Sigmoid colon (tissue), 7 donors: ENCODE results near the gene P2RY12. TPM values are rescaled to one million over a fixed set of nuclear protein-coding genes. Genes with fewer than 3 reads are reported as not detected.

ENCODE experiments used
- DNase-seq: peaks from one replicate; pipeline ENCODE4 v3.0.0-alpha.2; 2019
- H3K27ac ChIP-seq, 4 donors: fragments of 200-600 bp; sonication (generic); one replicate each; pipeline ENCODE4 v1.5.1; 2016 to 2019; ENCODE audit warnings: mild to moderate bottlenecking in 1 of 4
- H3K27me3 ChIP-seq, 3 donors: fragments of 200-600 bp; sonication (generic); one replicate each; pipeline ENCODE4 v1.5.1; 2019; ENCODE audit warnings: mild to moderate bottlenecking in 1 of 3
- H3K36me3 ChIP-seq, 4 donors: fragments of 200-600 bp; sonication (generic); one replicate each; pipeline ENCODE4 v1.5.1; 2016 to 2019
- H3K4me1 ChIP-seq, 4 donors: fragments of 200-600 bp; sonication (generic); one replicate each; pipeline ENCODE4 v1.5.1; 2017 to 2019
- H3K4me3 ChIP-seq, 4 donors: fragments of 200-600 bp; sonication (generic); one replicate each; pipeline ENCODE4 v1.5.1; 2017 to 2019; ENCODE audit warnings: mild to moderate bottlenecking in 2 of 4, moderate library complexity in 1 of 4
- H3K9me3 ChIP-seq, 4 donors: fragments of 200-600 bp in 3 of 4; sonication (generic) in 3 of 4; one replicate each; pipeline versions ENCODE4 v1.5.1 to v1.6.1; 2013 to 2019
- CTCF ChIP-seq, 4 experiments: fragments of 450-650 bp in 3 of 4; fragments of 200-600 bp in 1 of 4; IDR thresholded peaks; one replicate each; pipeline ENCODE4 v1.5.1; 2016 to 2019; ENCODE audit warnings: antibody characterized with exemption in 4 of 4, mild to moderate bottlenecking in 3 of 4, moderate library complexity in 2 of 4
- EP300 ChIP-seq, 4 donors: sonication (generic); formaldehyde crosslinking; IDR thresholded peaks; one replicate each; pipeline ENCODE4 v1.6.1; 2017; ENCODE audit warnings: antibody characterized with exemption in 4 of 4
- POLR2A ChIP-seq, 2 donors: fragments of 450-650 bp; IDR thresholded peaks; one replicate each; pipeline ENCODE4 v1.6.1; 2016; ENCODE audit warnings: antibody characterized with exemption in 2 of 2, mild to moderate bottlenecking in 2 of 2, moderate library complexity in 2 of 2
- POLR2AphosphoS5 ChIP-seq, 4 donors: sonication (generic); formaldehyde crosslinking; IDR thresholded peaks; one replicate each; pipeline ENCODE4 v1.6.1; 2017; ENCODE audit warnings: antibody characterized with exemption in 4 of 4
- WGBS, 2 donors: extraction: QIAGEN DNeasy Blood & Tissue Kit; methylation state at CpG; one replicate each; pipeline ENCODE4 v1.1.7; 2013; 5-methylcytosine and 5-hydroxymethylcytosine counted together
- intact Hi-C: fragments of 100-400 bp; cut with DNase I; formaldehyde crosslinking; loops from one replicate; pipeline ENCODE4 v1.15.1; 2023
- polyA plus RNA-seq, 3 donors: library from polyadenylated mRNA; stranded (reverse); fragments of 200-250 nt; gene quantifications; one replicate each; pipeline ENCODE4 v1.2.3, GENCODE V29; 2013
- total RNA-seq, 4 donors: library from RNA; depleted of rRNA; stranded (reverse); fragments of >200 nt; gene quantifications; one replicate each; pipeline ENCODE4 v1.1.0, GENCODE V29; 2016
- donor health status: healthy with polysubstance abuse.
- donor health status: Bipolar disorder and iron deficiency.
- donor health status: healthy.

P2RY12 gene
- total and polyA plus RNA-seq, 7 donors: 0.60 to 9.3 (median 2.1) TPM

GRCh38 chr3:151314137-151314536, 70.4 kb downstream of the P2RY12 start:
- no peaks in the 10 kb centered on the region for H3K36me3 ChIP-seq
- H3K4me3 ChIP-seq: no peak overlapping the region
- H3K27me3 ChIP-seq: no peaks in the 10 kb centered on the region
- no peaks in the 10 kb centered on the region for H3K4me1 ChIP-seq
- DNase-seq: no peak
- intact Hi-C loops: no loop called here
- WGBS, 2 donors: 72 to 93% methylated on average over 2 of the region's 2 CpGs
- no peak overlapping the region for H3K27ac ChIP-seq
- H3K9me3 ChIP-seq: no peaks in the 10 kb centered on the region
- no peak for TF ChIP-seq CTCF (IDR thresholded peaks at IDR 0.05)
- TF ChIP-seq POLR2AphosphoS5 (IDR thresholded peaks at IDR 0.05): no peak
- TF ChIP-seq POLR2A (IDR thresholded peaks at IDR 0.05): no peak
- TF ChIP-seq EP300 (IDR thresholded peaks at IDR 0.05): no peak

DNA sequence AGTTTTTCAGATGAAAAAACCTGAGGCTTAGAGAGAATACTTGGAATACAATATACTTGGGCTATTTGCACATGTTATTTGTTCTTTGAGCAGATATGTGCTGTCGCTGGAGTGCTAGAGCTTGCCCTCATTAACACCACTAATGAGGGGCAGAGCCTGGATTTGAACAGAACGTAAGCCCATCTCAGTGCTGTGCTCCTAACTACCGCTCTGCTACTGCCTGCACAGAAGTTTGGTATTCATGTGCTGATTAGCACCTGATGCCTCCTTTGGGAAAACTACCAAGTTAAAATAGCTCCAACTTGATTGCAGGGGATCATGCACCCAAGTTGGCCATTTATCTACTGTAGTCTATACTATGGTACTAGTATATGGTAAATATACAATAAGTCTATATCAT, 71.6 kb downstream of the P2RY12 start:
- TF ChIP-seq CTCF (IDR thresholded peaks at IDR 0.05) (no peak), EP300 (IDR thresholded peaks at IDR 0.05) (no peak), POLR2A (IDR thresholded peaks at IDR 0.05) (no peak), POLR2AphosphoS5 (IDR thresholded peaks at IDR 0.05) (no peak)
- Histone ChIP-seq H3K4me3 (no peak overlapping the region), H3K27ac (no peak overlapping the region), H3K9me3 (no peaks in the 10 kb centered on the region), H3K4me1 (no peaks in the 10 kb centered on the region), H3K36me3 (no peaks in the 10 kb centered on the region), H3K27me3 (no peaks in the 10 kb centered on the region)
- intact Hi-C loops: no loop called here
- no peak for DNase-seq
- WGBS, 2 donors: 92% methylated on average over 3 of the region's 3 CpGs

DNA sequence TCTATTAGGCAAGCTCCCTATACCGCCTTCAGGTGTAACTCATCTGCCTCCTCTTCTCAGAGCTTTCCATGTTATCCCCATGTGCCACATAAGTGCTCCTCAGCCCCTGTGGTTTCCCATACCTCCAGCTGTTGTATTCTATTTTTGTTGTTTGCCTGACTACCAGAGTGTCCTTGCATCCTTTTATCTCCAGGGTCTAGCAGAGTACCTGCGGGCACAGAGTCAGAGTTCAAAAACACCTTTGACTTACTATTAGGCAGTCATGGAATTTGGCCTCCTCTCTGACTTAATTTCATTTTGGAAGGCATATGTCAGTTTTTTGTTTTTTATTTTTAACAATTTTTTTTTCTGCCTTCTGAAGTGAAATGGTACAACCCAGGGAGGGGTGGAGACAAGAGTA, 75.0 kb downstream of the P2RY12 start:
- intact Hi-C loops: no loop called here
- WGBS, 2 donors: 96 to 99% methylated on average over 2 of the region's 2 CpGs
- no peak for DNase-seq

DNA sequence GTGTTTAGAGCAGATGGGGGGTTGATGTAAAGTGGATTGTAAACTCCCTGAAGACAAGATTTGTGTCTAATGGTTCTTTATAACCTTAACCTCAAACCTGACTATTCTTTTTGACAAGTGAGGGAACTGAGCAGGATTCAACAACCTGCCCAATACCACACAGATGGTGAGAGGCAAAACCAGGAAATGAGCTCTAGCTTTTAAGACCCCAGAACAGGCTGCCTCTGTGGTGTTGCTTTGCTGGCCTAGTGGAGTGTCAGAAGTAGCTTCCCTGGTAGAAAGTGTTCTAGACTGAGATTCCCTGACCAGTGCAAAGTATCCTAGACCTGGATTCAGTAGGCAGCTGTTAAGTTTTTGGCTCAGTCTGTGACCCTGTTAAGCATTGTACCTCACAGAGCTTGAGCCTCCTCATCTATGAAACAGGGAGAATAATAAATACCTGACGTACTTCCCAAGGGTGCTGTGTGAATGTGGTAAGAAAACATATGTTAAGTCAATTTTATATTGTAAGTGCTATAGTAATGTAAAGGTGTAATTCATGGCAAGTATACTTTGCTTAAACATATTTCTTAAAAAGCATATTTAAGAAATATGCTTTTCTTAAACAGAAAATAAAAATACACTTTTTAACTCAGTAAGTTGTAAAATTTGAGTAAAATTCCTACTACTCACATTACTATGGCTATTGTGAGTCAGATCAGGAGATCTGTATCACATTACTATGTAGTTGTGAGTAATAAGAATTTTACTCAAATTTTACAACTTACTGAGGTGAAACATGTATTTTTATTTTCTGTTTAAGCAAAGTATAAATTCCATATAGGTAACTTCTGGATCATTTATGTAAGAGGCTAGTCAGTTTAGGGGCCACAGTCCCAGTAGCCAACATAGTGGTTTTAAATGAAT, 76.7 kb downstream of the P2RY12 start:
- no peak for DNase-seq
- Histone ChIP-seq H3K4me1 (peaks cover 0 to 11% (median 4%) of the 10 kb centered on the region in 4 donors), H3K27ac (no peak overlapping the region), H3K9me3 (no peaks in the 10 kb centered on the region), H3K27me3 (no peaks in the 10 kb centered on the region), H3K36me3 (no peaks in the 10 kb centered on the region), H3K4me3 (no peak overlapping the region)
- whole genome bisulfite sequencing, 2 donors: 86 to 93% methylated on average over 1 of the region's 1 CpG
- no peak for TF ChIP-seq CTCF (IDR thresholded peaks at IDR 0.05)
- TF ChIP-seq POLR2A (IDR thresholded peaks at IDR 0.05): no peak
- intact Hi-C loops: no loop called here

More for the DNA sequence above, 75.0 kb downstream of the P2RY12 start:
- Histone ChIP-seq H3K27ac (no peak overlapping the region), H3K9me3 (no peaks in the 10 kb centered on the region), H3K4me3 (no peak overlapping the region), H3K36me3 (no peaks in the 10 kb centered on the region), H3K4me1 (peaks cover 0 to 9% (median 3%) of the 10 kb centered on the region in 4 donors), H3K27me3 (no peaks in the 10 kb centered on the region)
- no peak for TF ChIP-seq EP300 (IDR thresholded peaks at IDR 0.05)
- TF ChIP-seq POLR2A (IDR thresholded peaks at IDR 0.05): no peak
- TF ChIP-seq POLR2AphosphoS5 (IDR thresholded peaks at IDR 0.05): no peak
- TF ChIP-seq CTCF (IDR thresholded peaks at IDR 0.05): no peak
